Mammary epithelial cell (primary cell): ENCODE measurements around the gene EEPD1.

ENCODE experiments used
- CTCF ChIP-seq, 2 donors: IDR thresholded peaks in 1 of 2; conservative IDR thresholded peaks in 1 of 2; 2 replicates each; pipeline ENCODE4 v1.5.1; 2011 to 2012; ENCODE audit warnings: inconsistent platforms in 2 of 2, low read length in 2 of 2, mild to moderate bottlenecking in 2 of 2, control low read depth in 1 of 2, low read depth in 1 of 2; ENCODE audit not compliant: insufficient read depth in 1 of 2; ENCODE audit errors: extremely low read depth in 1 of 2
- EZH2 ChIP-seq: IDR thresholded peaks from 2 replicates; pipeline ENCODE4 v1.6.1; 2012; ENCODE audit warnings: low read length, inconsistent platforms, borderline replicate concordance

- TF ChIP-seq CTCF (conservative IDR thresholded peaks at IDR 0.05 in 1 of 2, IDR thresholded peaks at IDR 0.05 in 1 of 2; ENCODE audit: extremely low read depth in 1 of 2, insufficient read depth in 1 of 2, low read depth in 1 of 2, low read length in 2 of 2) (no peak), EZH2 (no peak)
Measured at GRCh38 chr7:36231406-36231805, 78.4 kb downstream of the EEPD1 start.
